Measurements from ENCODE around the gene FMR1. TPM values are rescaled to one million over a fixed set of nuclear protein-coding genes. Genes with fewer than 3 reads are reported as not detected.

FMR1 gene
- total RNA-seq, 2 experiments from 2014 or later = 27.2 to 28.2 TPM

GRCh38 chrX:147948531-147948930 is 36.8 kb downstream of the FMR1 start:
- intact Hi-C loops (cut with micrococcal nuclease) = no loop called here
- TF ChIP-seq, protein P1, sequence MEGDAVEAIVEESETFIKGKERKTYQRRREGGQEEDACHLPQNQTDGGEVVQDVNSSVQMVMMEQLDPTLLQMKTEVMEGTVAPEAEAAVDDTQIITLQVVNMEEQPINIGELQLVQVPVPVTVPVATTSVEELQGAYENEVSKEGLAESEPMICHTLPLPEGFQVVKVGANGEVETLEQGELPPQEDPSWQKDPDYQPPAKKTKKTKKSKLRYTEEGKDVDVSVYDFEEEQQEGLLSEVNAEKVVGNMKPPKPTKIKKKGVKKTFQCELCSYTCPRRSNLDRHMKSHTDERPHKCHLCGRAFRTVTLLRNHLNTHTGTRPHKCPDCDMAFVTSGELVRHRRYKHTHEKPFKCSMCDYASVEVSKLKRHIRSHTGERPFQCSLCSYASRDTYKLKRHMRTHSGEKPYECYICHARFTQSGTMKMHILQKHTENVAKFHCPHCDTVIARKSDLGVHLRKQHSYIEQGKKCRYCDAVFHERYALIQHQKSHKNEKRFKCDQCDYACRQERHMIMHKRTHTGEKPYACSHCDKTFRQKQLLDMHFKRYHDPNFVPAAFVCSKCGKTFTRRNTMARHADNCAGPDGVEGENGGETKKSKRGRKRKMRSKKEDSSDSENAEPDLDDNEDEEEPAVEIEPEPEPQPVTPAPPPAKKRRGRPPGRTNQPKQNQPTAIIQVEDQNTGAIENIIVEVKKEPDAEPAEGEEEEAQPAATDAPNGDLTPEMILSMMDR (IDR thresholded peaks at IDR 0.05) = no peak
- Mint-ChIP-seq H3K4me3 (no peak overlapping the region), H3K4me1 (ENCODE audit: low read depth) (no peaks in the 10 kb centered on the region), H3K36me3 (ENCODE audit: low read depth) (peaks cover 12% of the 10 kb centered on the region), H3K27ac (no peak overlapping the region), H3K9me3 (no peaks in the 10 kb centered on the region), H3K27me3 (no peaks in the 10 kb centered on the region)
- DNase-seq = no peak
- ATAC-seq = no peak
- CTCF ChIA-PET = no interaction called here
- POLR2A ChIA-PET = no interaction called here

DNA sequence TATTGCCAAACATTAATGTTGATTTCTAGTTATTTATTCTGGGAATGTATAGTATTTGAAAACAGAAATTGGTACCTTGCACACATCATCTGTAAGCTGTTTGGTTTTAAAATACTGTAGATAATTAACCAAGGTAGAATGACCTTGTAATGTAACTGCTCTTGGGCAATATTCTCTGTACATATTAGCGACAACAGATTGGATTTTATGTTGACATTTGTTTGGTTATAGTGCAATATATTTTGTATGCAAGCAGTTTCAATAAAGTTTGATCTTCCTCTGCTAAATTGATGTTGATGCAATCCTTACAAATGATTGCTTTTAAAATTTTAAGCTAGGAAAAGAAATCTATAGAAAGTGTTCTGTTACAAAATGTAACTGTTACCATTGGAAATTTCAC is 38.6 kb downstream of the FMR1 start:
- Mint-ChIP-seq H3K36me3 (ENCODE audit: low read depth) (peaks cover 9% of the 10 kb centered on the region), H3K4me1 (ENCODE audit: low read depth) (no peaks in the 10 kb centered on the region), H3K27ac (no peak overlapping the region), H3K9me3 (no peaks in the 10 kb centered on the region), H3K27me3 (no peaks in the 10 kb centered on the region), H3K4me3 (no peak overlapping the region)
- no peak for ATAC-seq
- ChIA-PET CTCF (no interaction called here), POLR2A (no interaction called here)
- intact Hi-C loops (cut with micrococcal nuclease) = no loop called here
- no peak for DNase-seq
- TF ChIP-seq, protein P1 (IDR thresholded peaks at IDR 0.05) = no peak

GRCh38 chrX:147953976-147954375 is 42.3 kb downstream of the FMR1 start:
- Mint-ChIP-seq H3K4me3 (no peak overlapping the region), H3K27me3 (no peaks in the 10 kb centered on the region), H3K9me3 (no peaks in the 10 kb centered on the region), H3K36me3 (ENCODE audit: low read depth) (peaks cover 8% of the 10 kb centered on the region), H3K4me1 (ENCODE audit: low read depth) (no peaks in the 10 kb centered on the region), H3K27ac (no peak overlapping the region)
- CTCF ChIA-PET = no interaction called here
- DNase-seq (no peak), ATAC-seq (no peak)
- POLR2A ChIA-PET = no interaction called here
- TF ChIP-seq, protein P1 (IDR thresholded peaks at IDR 0.05) = no peak
- intact Hi-C loops (cut with micrococcal nuclease) = no loop called here

GRCh38 chrX:147957291-147957690 is 45.6 kb downstream of the FMR1 start:
- Mint-ChIP-seq H3K4me1 (ENCODE audit: low read depth) (no peaks in the 10 kb centered on the region), H3K27me3 (peaks cover 1% of the 10 kb centered on the region), H3K4me3 (no peak overlapping the region), H3K9me3 (no peaks in the 10 kb centered on the region), H3K36me3 (ENCODE audit: low read depth) (no peaks in the 10 kb centered on the region), H3K27ac (no peak overlapping the region)
- DNase-seq (no peak), ATAC-seq (no peak)
- ChIA-PET POLR2A (no interaction called here), CTCF (no interaction called here)
- intact Hi-C loops (cut with micrococcal nuclease) = no loop called here
- TF ChIP-seq, protein P1 (IDR thresholded peaks at IDR 0.05) = no peak

GRCh38 chrX:147958291-147958690 is 46.6 kb downstream of the FMR1 start:
- CTCF ChIA-PET = no interaction called here
- no peak for DNase-seq
- intact Hi-C loops (cut with micrococcal nuclease) = no loop called here
- H3K27ac Mint-ChIP-seq = no peak overlapping the region
- H3K27me3 Mint-ChIP-seq = peaks cover 3% of the 10 kb centered on the region
- H3K4me1 Mint-ChIP-seq (ENCODE audit: low read depth) = no peaks in the 10 kb centered on the region
- TF ChIP-seq, protein P1 (IDR thresholded peaks at IDR 0.05) = no peak
- no peaks in the 10 kb centered on the region for H3K9me3 Mint-ChIP-seq
- ATAC-seq = no peak
- no peak overlapping the region for H3K4me3 Mint-ChIP-seq
- POLR2A ChIA-PET = no interaction called here
- no peaks in the 10 kb centered on the region for H3K36me3 Mint-ChIP-seq (ENCODE audit: low read depth)
